HCT116 (cell line): ENCODE results near the gene UNKL. TPM values are rescaled to one million over a fixed set of nuclear protein-coding genes. Genes with fewer than 3 reads are reported as not detected.
"Not testable (repeated sequence)": the region's sequence is repeated elsewhere in the genome, so short reads cannot be mapped to it uniquely, and the experiment has no call there.

Experiments used
- ATAC-seq: fragments of 200-7000 bp; cut with Tn5 transposase; 2 replicates; pipeline ENCODE4 v1.9.1; 2020; ENCODE audit warnings: mild to moderate bottlenecking, moderate library complexity
- BruUV-seq: library from RNA; stranded (reverse); fragments of 400-500 nt; replicated peaks from 2 replicates; lab custom pipeline; 2021; lab: Mats Ljungman, UMichigan
- CTCF ChIA-PET: fragments of 300-600 bp; sonication (Branson Sonifier 250); formaldehyde crosslinking; loops from one replicate; lab custom pipeline; 2021; ENCODE audit warnings: antibody characterized with exemption; lab: Charles Lee
- POLR2A ChIA-PET: fragments of 300-600, 350-600 bp; sonication (Branson Sonifier 250); formaldehyde crosslinking; loops from one replicate; lab custom pipeline; 2021; ENCODE audit warnings: antibody characterized with exemption; lab: Charles Lee
- RAD21 ChIA-PET, 2 experiments: fragments of 300-600 bp; sonication (Branson Sonifier 250); formaldehyde crosslinking; loops; one replicate each; lab custom pipeline; 2023; ENCODE audit warnings: low total read pairs in 2 of 2; ENCODE audit not compliant: uncharacterized antibody in 2 of 2, unreplicated experiment in 2 of 2, low non-redundant PET in 1 of 2; lab: Charles Lee
- DNase-seq: peaks from one replicate; pipeline ENCODE4 v3.0.0-alpha.2; 2010; ENCODE audit warnings: low read depth, low spot score
- H2AFZ ChIP-seq: fragments of 200-600 bp; shearing (Covaris generic), sonication (generic); 2 replicates; pipeline ENCODE4 v1.6.1; 2017; ENCODE audit warnings: low read depth, mixed run types, mixed read lengths, antibody characterized with exemption, low read length; ENCODE audit not compliant: poor library complexity, severe bottlenecking
- H3K27ac ChIP-seq: 2 replicates; pipeline ENCODE4 v1.5.1; 2012; ENCODE audit warnings: low read depth, low read length
- H3K27me3 ChIP-seq: fragments of 200-600 bp; sonication (generic); 2 replicates; pipeline ENCODE4 v1.6.1; 2016; ENCODE audit warnings: mixed run types, low read length, mixed read lengths; ENCODE audit not compliant: insufficient read depth
- H3K36me3 ChIP-seq, 2 experiments: fragments of 200-500 bp in 1 of 2; fragments of 200-600 bp in 1 of 2; sonication (Bioruptor generic) in 1 of 2; sonication (generic) in 1 of 2; 2 replicates each; pipeline versions ENCODE4 v1.5.1 to v1.6.1; 2014 to 2016; ENCODE audit warnings: low read length in 2 of 2, inconsistent platforms in 1 of 2, mixed read lengths in 1 of 2, mixed run types in 1 of 2; ENCODE audit not compliant: insufficient read depth in 2 of 2, control insufficient read depth in 1 of 2
- H3K4me1 ChIP-seq, 2 experiments: fragments of 200-600 bp in 1 of 2; sonication (generic) in 1 of 2; 2 replicates each; pipeline versions ENCODE4 v1.5.1 to v1.6.1; 2012 to 2017; ENCODE audit warnings: low read length in 2 of 2, inconsistent platforms in 1 of 2, mild to moderate bottlenecking in 1 of 2, mixed read lengths in 1 of 2, mixed run types in 1 of 2, moderate library complexity in 1 of 2; ENCODE audit not compliant: insufficient read depth in 2 of 2, control insufficient read depth in 1 of 2
- H3K4me2 ChIP-seq: fragments of 200-600 bp; sonication (generic); 2 replicates; pipeline ENCODE4 v1.6.1; 2017; ENCODE audit warnings: mixed run types, low read length, mixed read lengths
- H3K4me3 ChIP-seq, 2 experiments: fragments of 200-600 bp in 1 of 2; sonication (generic) in 1 of 2; replicated peaks in 1 of 2; 2 replicates each; pipeline ENCODE4 v1.5.1; 2011 to 2016; ENCODE audit warnings: low read length in 2 of 2, control low read depth in 1 of 2, low read depth in 1 of 2, mild to moderate bottlenecking in 1 of 2, mixed read lengths in 1 of 2, mixed run types in 1 of 2
- H3K79me2 ChIP-seq: fragments of 200-600 bp; sonication (generic); 2 replicates; pipeline ENCODE4 v1.6.1; 2017; ENCODE audit warnings: mild to moderate bottlenecking, mixed run types, low read length, moderate library complexity, mixed read lengths; ENCODE audit not compliant: insufficient read depth
- H3K9ac ChIP-seq: fragments of 200-600 bp; sonication (generic); 2 replicates; pipeline ENCODE4 v1.6.1; 2016; ENCODE audit warnings: low read length, mixed read lengths
- H3K9me2 ChIP-seq: fragments of 200-600 bp; sonication (generic), shearing (Covaris generic); 2 replicates; pipeline ENCODE4 v1.6.1; 2017; ENCODE audit warnings: mixed run types, mild to moderate bottlenecking, moderate library complexity; ENCODE audit not compliant: insufficient read depth
- H3K9me3 ChIP-seq, 2 experiments: fragments of 200-500 bp in 1 of 2; fragments of 200-600 bp in 1 of 2; sonication (Bioruptor generic) in 1 of 2; sonication (generic) in 1 of 2; 2 replicates each; pipeline ENCODE4 v1.6.1; 2014 to 2017; ENCODE audit warnings: low read length in 2 of 2, mixed read lengths in 2 of 2, inconsistent platforms in 1 of 2, low read depth in 1 of 2, mild to moderate bottlenecking in 1 of 2, mixed run types in 1 of 2, moderate library complexity in 1 of 2; ENCODE audit not compliant: control insufficient read depth in 1 of 2, insufficient read depth in 1 of 2
- H4K20me1 ChIP-seq: fragments of 200-600 bp; sonication (generic), shearing (Covaris generic); 2 replicates; pipeline ENCODE4 v1.6.1; 2017; ENCODE audit warnings: mixed run types, mild to moderate bottlenecking, moderate library complexity; ENCODE audit not compliant: insufficient read depth
- CTCF ChIP-seq, 3 experiments: fragments of 200-600 bp in 1 of 3; sonication (generic) in 1 of 3; IDR thresholded peaks in 2 of 3; conservative IDR thresholded peaks in 1 of 3; 2 replicates each; pipeline ENCODE4 v1.5.1; 2012 to 2017; ENCODE audit warnings: low read depth in 2 of 3, low read length in 2 of 3, antibody characterized with exemption in 1 of 3, borderline replicate concordance in 1 of 3, control low read depth in 1 of 3, mild to moderate bottlenecking in 1 of 3, mixed read lengths in 1 of 3, mixed run types in 1 of 3, moderate library complexity in 1 of 3; ENCODE audit not compliant: insufficient read depth in 1 of 3
- POLR2AphosphoS5 ChIP-seq: IDR thresholded peaks from 2 replicates; pipeline ENCODE4 v1.6.1; 2011; ENCODE audit warnings: mild to moderate bottlenecking, low read depth, low read length, moderate library complexity
- ZBTB33 ChIP-seq: IDR thresholded peaks from 2 replicates; pipeline ENCODE4 v1.6.1; 2011; ENCODE audit warnings: mild to moderate bottlenecking, low read length, moderate library complexity; ENCODE audit not compliant: insufficient replicate concordance; ENCODE audit errors: extremely low read depth
- intact Hi-C: fragments of 100-400 bp; cut with micrococcal nuclease; formaldehyde crosslinking; loops from 2 replicates; pipeline ENCODE4 v1.10.0; 2022
- total RNA-seq: library from RNA; stranded (reverse); gene quantifications from one replicate; pipeline ENCODE4 v1.2.1, GENCODE V29; 2021; ENCODE audit not compliant: unreplicated experiment

Gene UNKL
- total RNA-seq, 1 experiment from 2014 or later = 24.9 TPM

- TF ChIP-seq CTCF (IDR thresholded peaks at IDR 0.05 in 2 of 3, conservative IDR thresholded peaks at IDR 0.05 in 1 of 3; ENCODE audit: borderline replicate concordance in 1 of 3, insufficient read depth in 1 of 3, low read depth in 2 of 3, low read length in 2 of 3) (no peak), ZBTB33 (no peak), POLR2AphosphoS5 (no peak)
These were observed 26.9 kb upstream of the UNKL start (continued) for GRCh38 chr16:1441391-1441829.

- H3K9ac ChIP-seq, RAD21 ChIA-PET, DNase-seq, H3K4me1 ChIP-seq, BruUV-seq, intact Hi-C loops, H4K20me1 ChIP-seq, H3K27me3 ChIP-seq, H3K27ac ChIP-seq, H3K4me3 ChIP-seq, H3K4me2 ChIP-seq, ATAC-seq, H3K79me2 ChIP-seq, H2AFZ ChIP-seq, H3K9me2 ChIP-seq, POLR2A ChIA-PET, CTCF ChIA-PET, H3K36me3 ChIP-seq, H3K9me3 ChIP-seq: not testable (repeated sequence)
These were observed 25.2 kb upstream of the UNKL start for GRCh38 chr16:1439699-1440074.
